K562 (cell line): Measurements from ENCODE around the gene MRPS31. TPM values are rescaled to one million over a fixed set of nuclear protein-coding genes. Genes with fewer than 3 reads are reported as not detected.

Source experiments
- ATAC-seq: fragments of 200-7000 bp; cut with Tn5 transposase; 3 replicates; pipeline ENCODE4 v1.9.1; 2020; ENCODE audit warnings: moderate library complexity
- BruUV-seq: library from RNA; stranded (reverse); fragments of 400-500 nt; replicated peaks from 2 replicates; lab custom pipeline; 2021; lab: Mats Ljungman, UMichigan
- CTCF ChIA-PET: fragments of 300-600 bp; formaldehyde crosslinking; extraction: SDS; loops from one replicate; lab custom pipeline; 2021; ENCODE audit warnings: low intra/inter-chr PET ratio; lab: Yijun Ruan, JAX
- POLR2A ChIA-PET: fragments of 300-600, 350-650 bp; sonication (Branson Sonifier 250); formaldehyde crosslinking; extraction: SDS; loops from one replicate; lab custom pipeline; 2021; ENCODE audit warnings: antibody characterized with exemption, inconsistent platforms; lab: Yijun Ruan, JAX
- DNase-seq, 4 experiments: peaks; one replicate each; pipeline versions ENCODE4 v3.0.0 to v3.0.0-alpha.2; 2011 to 2018; ENCODE audit warnings: low spot score in 3 of 4, mixed read lengths in 3 of 4; ENCODE audit errors: extremely low read depth in 1 of 4
- FAIRE-seq: peaks from 2 replicates; lab custom pipeline; 2011; peaks lifted over from hg19 to GRCh38; lab: Jason Lieb, UNC
- H2AFZ ChIP-seq: 2 replicates; pipeline ENCODE4 v1.6.0; 2011; ENCODE audit warnings: low read depth, low read length, control low read depth, inconsistent platforms
- H3K27ac ChIP-seq: fragments of 200-600 bp; 3 replicates; pipeline ENCODE4 v1.8.0; 2011; ENCODE audit warnings: low read depth, mild to moderate bottlenecking, control low read depth, inconsistent platforms, low read length, moderate library complexity, mixed read lengths; ENCODE audit errors: extremely low read depth
- H3K27me3 ChIP-seq, 2 experiments: fragments of 300-600 bp in 1 of 2; 2 replicates in 1 of 2; 3 replicates in 1 of 2; pipeline versions ENCODE4 v1.6.0 to v1.8.0; 2011; ENCODE audit warnings: inconsistent platforms in 2 of 2, low read length in 2 of 2, mild to moderate bottlenecking in 1 of 2, mixed read lengths in 1 of 2, moderate library complexity in 1 of 2; ENCODE audit not compliant: control insufficient read depth in 2 of 2, insufficient read depth in 2 of 2
- H3K36me3 ChIP-seq: fragments of 300-600 bp; 3 replicates; pipeline ENCODE4 v1.8.0; 2011; ENCODE audit warnings: mild to moderate bottlenecking, low read length, inconsistent platforms; ENCODE audit not compliant: control insufficient read depth, insufficient read depth
- H3K4me1 ChIP-seq, 2 experiments: fragments of 200-600 bp in 1 of 2; replicated peaks in 1 of 2; 2 replicates in 1 of 2; 3 replicates in 1 of 2; pipeline versions ENCODE4 v1.5.1 to v1.8.0; 2011; ENCODE audit warnings: inconsistent platforms in 2 of 2, low read length in 2 of 2, mild to moderate bottlenecking in 1 of 2, mixed read lengths in 1 of 2, moderate library complexity in 1 of 2; ENCODE audit not compliant: control insufficient read depth in 2 of 2, insufficient read depth in 2 of 2
- H3K4me2 ChIP-seq: 2 replicates; pipeline ENCODE4 v1.6.1; 2011; ENCODE audit warnings: low read length, control low read depth, inconsistent platforms, mixed read lengths; ENCODE audit not compliant: insufficient read depth
- H3K4me3 ChIP-seq: fragments of 200-600 bp; sonication (generic), shearing (Covaris generic); 2 replicates; pipeline ENCODE4 v1.5.1; 2016; ENCODE audit warnings: control low read depth, inconsistent platforms
- H3K79me2 ChIP-seq: fragments of 200-600 bp; 3 replicates; pipeline ENCODE4 v1.8.0; 2011; ENCODE audit warnings: low read length, inconsistent platforms; ENCODE audit not compliant: control insufficient read depth, insufficient read depth
- H3K9ac ChIP-seq, 2 experiments: 2 replicates each; pipeline versions ENCODE4 v1.6.0 to v1.6.1; 2011; ENCODE audit warnings: low read depth in 2 of 2, low read length in 2 of 2, control low read depth in 1 of 2, inconsistent platforms in 1 of 2, mild to moderate bottlenecking in 1 of 2, mixed read lengths in 1 of 2; ENCODE audit not compliant: insufficient read depth in 1 of 2
- H3K9me1 ChIP-seq: one replicate; pipeline ENCODE4 v1.6.0; 2011; ENCODE audit warnings: inconsistent platforms, mild to moderate bottlenecking, low read length, moderate library complexity; ENCODE audit not compliant: control insufficient read depth, insufficient read depth
- H3K9me3 ChIP-seq: replicated peaks from 2 replicates; pipeline ENCODE4 v1.5.1; 2011; ENCODE audit warnings: low read depth, low read length, inconsistent platforms; ENCODE audit not compliant: control insufficient read depth, insufficient read depth
- H4K20me1 ChIP-seq: replicated peaks from 2 replicates; pipeline ENCODE4 v1.6.1; 2011; ENCODE audit warnings: low read length, inconsistent platforms, mixed read lengths; ENCODE audit not compliant: control insufficient read depth, insufficient read depth
- ATF3 ChIP-seq, 2 experiments: fragments of 450-650 bp in 1 of 2; sonication (generic) in 1 of 2; formaldehyde crosslinking in 1 of 2; IDR thresholded peaks in 1 of 2; conservative IDR thresholded peaks in 1 of 2; 2 replicates each; pipeline versions ENCODE4 v1.6.1 to v1.8.1; 2016 to 2023; ENCODE audit warnings: mild to moderate bottlenecking in 2 of 2, moderate library complexity in 2 of 2, inconsistent platforms in 1 of 2, missing genetic modification reagents in 1 of 2
- CHD7 ChIP-seq: fragments of 200-600 bp; sonication (generic); IDR thresholded peaks from one replicate; pipeline ENCODE4 v1.6.1; 2012; ENCODE audit warnings: mild to moderate bottlenecking, low read depth, low read length, inconsistent platforms
- CREB5 ChIP-seq: fragments of 250-450 bp; sonication (Bioruptor Pico); IDR thresholded peaks from 2 replicates; pipeline ENCODE4 v1.5.0; 2020; ENCODE audit warnings: mild to moderate bottlenecking
- E2F5 ChIP-seq: sonication (generic); formaldehyde crosslinking; IDR thresholded peaks from 2 replicates; pipeline ENCODE4 v1.8.0; 2022; ENCODE audit warnings: mild to moderate bottlenecking, missing genetic modification reagents
- HCFC1 ChIP-seq: IDR thresholded peaks from 2 replicates; pipeline ENCODE4 v1.6.1; 2012; ENCODE audit warnings: low read depth, low read length, improper control_type of control experiment
- SREBF2 ChIP-seq: sonication (generic); formaldehyde crosslinking; IDR thresholded peaks from 2 replicates; pipeline ENCODE4 v1.4.0; 2020; ENCODE audit warnings: mild to moderate bottlenecking, missing genetic modification reagents
- ZNF347 ChIP-seq: fragments of 450-650 bp; formaldehyde crosslinking; IDR thresholded peaks from 2 replicates; pipeline ENCODE4 v1.4.0; 2020; ENCODE audit warnings: low read depth, mild to moderate bottlenecking, moderate library complexity
- WGBS: fragments of 100-300 bp; shearing (Covaris generic); methylation state at CpG from one replicate; pipeline ENCODE4 v1.1.6; 2016; ENCODE audit warnings: low coverage, mixed read lengths; ENCODE audit not compliant: insufficient coverage; ENCODE audit errors: missing lambda C conversion rate; 5-methylcytosine and 5-hydroxymethylcytosine counted together
- in situ Hi-C: fragments of 300-500 bp; cut with MboI; formaldehyde crosslinking; loops from 4 replicates; pipeline ENCODE4 v1.15.0; 2018; ENCODE audit warnings: inconsistent platforms, mixed read lengths
- intact Hi-C: fragments of 100-400 bp; cut with micrococcal nuclease; formaldehyde crosslinking; loops from 2 replicates; pipeline ENCODE4 v1.14.2; 2022
- polyA plus RNA-seq, 8 experiments: library from polyadenylated mRNA; depleted of rRNA in 4 of 8; stranded (reverse) in 5 of 8; unstranded in 3 of 8; fragments of >200 nt; fragmentation: Nextera tagmentation in 2 of 8; fragmentation: Illumina TruSeq in 1 of 8; extraction: Ambion mirVana in 2 of 8; extraction: Trizol in 1 of 8; gene quantifications; 2 replicates each; pipeline versions ENCODE4 v1.2.1 to v1.2.3, GENCODE V29; 2011 to 2014; ENCODE audit warnings: inconsistent platforms in 1 of 8, missing spikeins in 1 of 8
- total RNA-seq, 7 experiments: library from RNA; depleted of rRNA in 6 of 7; stranded (reverse); fragments of >200 nt in 6 of 7; fragmentation: Illumina TruSeq in 2 of 7; extraction: Trizol in 2 of 7; gene quantifications; 2 replicates each; pipeline versions ENCODE4 v1.2.1 to v1.2.3, GENCODE V29; 2011 to 2021; ENCODE audit warnings: low replicate concordance in 1 of 7

MRPS31 gene
- total and polyA plus RNA-seq, 9 of the 15 experiments (the other 6 are each of a cell fraction or from before 2014, with no cell fraction given): 20.3 to 57.8 (median 37.1) TPM

GRCh38 chr13:40819797-40820315 is 48.9 kb upstream of the MRPS31 start:
- Histone ChIP-seq H3K36me3 (no peaks in the 10 kb centered on the region), H3K4me2 (no peak overlapping the region), H3K9me1 (no peaks in the 10 kb centered on the region), H3K27ac (no peak overlapping the region), H3K9me3 (0 out of 2 replicates have a peak, but pooled peaks cover 2% of the 10 kb centered on the region), H3K27me3 (no peaks in the 10 kb centered on the region), H3K4me3 (no peak overlapping the region), H4K20me1 (no peaks in the 10 kb centered on the region), H3K4me1 (no peaks in the 10 kb centered on the region), H3K79me2 (no peaks in the 10 kb centered on the region), H3K9ac (no peak overlapping the region), H2AFZ (no peak overlapping the region)
- WGBS: 0% methylated on average over 1 of the region's 1 CpG
- intact Hi-C loops: no loop called here
- ChIA-PET CTCF (no interaction called here), POLR2A (no interaction called here)
- in situ Hi-C loops: no loop called here
- no peak for ATAC-seq
- no TSS peak for BruUV-seq
- no peak for DNase-seq
- FAIRE-seq: no peak
- TF ChIP-seq HCFC1 (no peak), CREB5 (no peak), CHD7 (no peak), ATF3 (IDR thresholded peaks at IDR 0.05) (no peak), ATF3 (CRISPR knock-in tag; conservative IDR thresholded peaks at IDR 0.05) (no peak), E2F5 (CRISPR knock-in tag) (no peak), SREBF2 (CRISPR knock-in tag) (no peak), ZNF347 (CRISPR knock-in tag) (no peak)
